Hippocampal formation (tissue), 2 donors: ENCODE data around the gene WDR93.

Experiments used
- DNase-seq, 2 donors: peaks; one replicate each; lab custom pipeline; 2025; lab: John Stamatoyannopoulos, UW

Gene WDR93

DNA sequence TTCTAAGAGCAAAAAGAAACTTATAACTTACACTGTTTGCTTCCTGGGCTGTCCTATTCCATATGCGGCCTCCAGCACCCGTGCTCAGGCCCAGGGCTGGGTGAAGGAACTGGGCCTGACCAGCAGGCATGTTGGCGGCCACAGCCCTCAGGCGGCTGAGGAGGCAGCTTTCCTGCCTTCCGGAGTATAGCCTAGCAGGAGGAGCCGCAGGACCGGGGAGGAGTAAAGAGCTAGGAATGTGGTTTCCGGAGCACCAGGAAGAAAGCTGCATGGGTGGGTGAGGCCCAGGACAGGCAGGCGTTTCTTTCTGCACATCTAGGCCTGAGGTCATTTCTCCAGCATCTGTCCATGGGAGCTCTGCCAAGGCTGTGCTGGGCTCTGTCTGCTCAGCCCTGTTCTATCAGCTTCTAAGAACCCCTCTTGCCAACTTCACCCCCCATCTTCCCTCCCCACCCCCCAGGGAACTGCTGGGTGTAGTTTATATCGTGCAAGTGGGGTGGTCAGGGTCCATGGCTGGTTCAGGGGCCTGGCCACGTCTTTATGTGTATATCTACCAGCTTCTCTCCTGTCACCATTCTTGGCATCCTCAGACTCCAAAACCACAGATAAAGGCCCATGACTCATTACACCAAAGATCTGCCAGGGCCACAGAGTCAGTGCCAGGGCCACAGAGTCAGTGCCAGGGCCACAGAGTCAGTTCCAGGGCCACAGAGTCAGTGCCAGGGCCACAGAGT is 27.6 kb upstream of the WDR93 start:
- no peak for DNase-seq

DNA sequence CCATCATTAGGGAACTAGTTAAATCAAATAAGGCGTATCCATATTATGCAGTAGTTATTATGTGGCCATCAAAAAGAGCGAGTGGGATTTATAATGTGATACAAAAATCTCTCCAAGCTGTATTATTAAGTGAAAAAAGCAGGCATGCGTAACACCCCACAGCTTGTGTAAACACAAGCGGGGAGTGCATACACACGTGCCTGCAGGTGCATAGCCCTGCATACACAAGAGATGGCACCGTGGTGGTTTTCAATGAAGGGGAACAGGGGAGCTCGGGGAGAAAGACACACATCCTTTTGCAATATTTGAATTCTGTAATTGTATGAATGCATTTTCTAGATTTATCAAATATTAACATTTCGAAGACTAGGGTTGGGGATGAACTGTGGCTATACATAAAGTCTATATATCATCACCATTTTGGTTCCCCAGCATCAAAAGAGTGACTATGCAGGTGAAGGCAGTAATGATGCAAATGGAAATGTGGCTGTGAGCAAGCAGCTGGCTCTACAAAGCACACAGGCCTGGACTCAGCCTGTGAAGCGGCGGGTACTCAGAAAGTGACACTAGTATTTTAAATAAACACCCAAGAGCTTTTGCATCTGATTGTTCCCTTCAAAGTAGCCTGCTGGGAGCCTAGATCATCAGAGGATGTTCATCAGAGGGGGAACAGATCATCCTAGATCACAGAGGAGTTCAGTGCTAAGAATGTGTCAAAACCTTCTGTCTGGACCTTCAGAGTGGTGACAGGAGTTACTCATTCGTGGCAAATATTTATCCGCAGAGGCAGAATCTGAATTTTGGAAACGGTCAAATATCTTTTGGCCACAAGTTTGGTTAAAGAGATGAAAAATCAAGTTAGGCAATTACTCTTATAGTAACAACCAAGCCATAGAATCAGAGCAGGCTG is 25.9 kb upstream of the WDR93 start:
- no peak for DNase-seq

- no peak for DNase-seq
These were observed 25.0 kb upstream of the WDR93 start for GRCh38 chr15:89665449-89666181.

DNA sequence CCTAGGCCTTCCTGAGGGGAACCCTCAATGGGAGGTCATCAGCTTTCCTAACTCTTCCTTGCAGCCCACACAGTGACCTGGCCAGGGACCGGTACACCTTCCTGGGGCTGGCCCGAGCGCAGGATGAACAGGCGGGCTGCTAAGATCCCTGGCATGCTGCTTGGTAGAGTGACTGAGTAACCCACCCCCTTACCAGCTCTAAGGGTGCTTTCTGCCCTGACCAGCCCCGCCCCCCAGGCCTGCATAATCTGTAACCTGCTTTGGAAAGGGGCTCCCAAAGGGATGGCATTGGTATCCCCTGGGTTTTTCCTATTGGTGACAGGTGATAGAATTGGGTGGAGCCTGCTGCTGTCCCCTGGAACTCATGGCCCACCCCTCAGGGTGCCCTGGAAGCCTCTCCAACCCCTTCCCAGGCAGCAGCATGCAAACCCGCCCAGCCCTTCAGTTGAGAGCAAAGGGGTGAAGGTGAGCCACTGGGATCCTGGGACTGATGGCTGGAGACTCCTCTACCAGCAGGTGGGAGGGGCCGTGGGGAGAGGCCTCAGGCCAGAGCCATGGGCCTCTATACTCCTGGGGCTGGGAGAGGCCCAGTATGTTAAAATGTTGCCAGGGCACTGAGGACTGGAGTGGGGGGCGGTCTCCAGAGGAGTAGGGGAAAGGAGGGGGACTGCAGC is 24.3 kb upstream of the WDR93 start:
- no peak for DNase-seq

DNA sequence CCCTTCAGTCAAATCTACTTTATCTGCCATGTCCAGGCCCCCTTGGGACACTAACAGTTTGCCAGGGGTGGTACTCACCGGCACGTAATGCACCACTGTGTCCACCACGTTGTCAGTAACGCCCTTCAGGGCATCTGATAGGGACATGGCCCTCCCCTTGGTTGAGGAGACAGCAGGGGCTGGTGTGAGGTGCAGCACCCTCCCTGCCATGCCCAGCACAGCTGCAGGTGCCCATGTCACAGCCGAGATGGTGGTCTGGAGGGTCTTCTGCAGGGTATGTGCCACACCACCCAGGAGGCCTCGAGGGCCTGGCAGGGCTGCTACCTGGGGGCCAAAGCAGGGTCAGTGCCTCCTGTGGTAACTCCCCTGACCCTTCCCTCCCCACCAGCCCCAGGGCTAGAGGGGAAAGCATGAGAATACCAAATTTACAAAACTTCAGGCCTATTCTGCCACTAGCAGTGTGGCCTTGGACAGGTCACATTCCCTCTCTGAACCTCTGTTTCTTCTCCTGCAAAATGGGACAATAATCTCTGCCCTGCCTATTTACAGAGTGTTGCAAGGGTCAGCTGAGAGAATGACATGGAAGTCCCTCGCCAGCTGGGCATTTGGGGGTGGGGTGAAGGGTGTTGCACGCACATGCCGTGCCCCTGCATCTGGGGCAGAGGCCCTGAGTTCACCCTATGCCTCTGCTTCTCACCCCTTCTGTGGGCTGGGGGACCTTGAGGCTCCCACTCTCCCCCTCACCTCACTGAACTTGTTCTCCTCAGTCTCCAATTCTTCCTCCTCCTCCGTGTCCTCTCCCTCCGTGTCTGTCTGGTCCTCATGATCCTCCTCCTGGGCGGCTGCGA is 23.5 kb upstream of the WDR93 start:
- DNase-seq = no peak

GRCh38 chr15:89667706-89667960 is 23.0 kb upstream of the WDR93 start:
- DNase-seq = no peak

DNA sequence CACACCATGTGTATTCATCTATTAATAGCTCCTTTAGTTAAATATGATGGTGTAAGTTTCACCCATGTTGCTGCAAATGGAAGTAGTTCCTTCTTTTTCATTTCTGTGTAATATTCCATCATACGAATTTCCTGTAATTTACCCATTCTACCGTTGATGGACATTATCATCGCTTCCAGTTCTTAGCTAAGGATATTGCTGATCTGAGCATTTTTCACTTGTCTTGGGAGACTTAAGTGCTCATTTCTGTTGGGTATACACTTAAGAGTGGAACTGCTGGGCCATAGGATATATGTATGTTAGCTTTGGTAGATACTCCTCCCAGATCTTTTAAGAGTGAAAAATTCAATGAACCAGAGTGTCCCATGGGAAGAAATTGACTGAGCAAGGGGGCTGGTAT is 22.4 kb upstream of the WDR93 start:
- no peak for DNase-seq

GRCh38 chr15:89669309-89669865 is 21.2 kb upstream of the WDR93 start:
- no peak for DNase-seq

DNA sequence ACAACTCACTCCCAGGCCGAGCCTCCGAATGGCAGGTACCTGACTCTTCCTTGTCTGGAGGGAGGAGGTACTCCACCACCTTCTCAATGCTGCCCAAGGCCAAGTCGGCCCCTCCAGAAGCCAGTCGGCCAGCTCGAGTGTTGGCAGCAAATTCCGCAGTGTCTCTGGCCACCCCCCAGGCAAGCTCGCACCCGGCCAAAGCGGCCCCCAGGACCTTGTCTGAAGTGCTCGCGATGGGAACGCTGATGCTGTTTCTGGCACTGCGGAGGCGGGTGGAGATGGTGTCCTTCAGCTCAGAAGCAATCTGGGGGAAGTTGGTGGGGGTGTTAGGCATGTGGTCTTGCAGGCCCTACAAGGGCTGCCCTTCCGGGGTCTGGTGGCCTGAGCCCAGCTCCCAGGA is 20.7 kb upstream of the WDR93 start:
- no peak for DNase-seq

GRCh38 chr15:89670971-89671560 is 19.5 kb upstream of the WDR93 start:
- no peak for DNase-seq

DNA sequence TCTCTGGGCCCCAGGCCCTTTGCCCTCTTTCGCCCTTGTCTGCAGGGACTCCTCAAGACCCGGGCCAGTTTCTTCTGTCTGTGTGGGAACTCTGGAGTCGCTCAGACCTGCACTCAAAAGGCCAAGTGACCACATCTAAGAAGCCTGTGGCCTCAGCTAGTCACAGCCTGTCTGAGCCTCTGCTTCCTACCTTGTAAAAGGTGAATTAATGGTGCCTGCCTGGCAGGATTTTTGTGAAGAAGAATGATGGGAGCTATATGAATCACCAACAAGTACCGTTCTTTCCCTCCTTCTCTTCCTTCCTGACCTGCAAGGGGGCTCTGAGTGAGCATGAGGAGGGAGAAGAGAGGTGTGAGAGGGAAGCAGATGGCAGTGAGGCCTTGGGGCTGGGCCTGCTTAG is 18.9 kb upstream of the WDR93 start:
- no peak for DNase-seq

GRCh38 chr15:89672221-89673164 is 18.1 kb upstream of the WDR93 start:
- DNase-seq = no peak

GRCh38 chr15:89673165-89673512 is 17.5 kb upstream of the WDR93 start:
- no peak for DNase-seq

DNA sequence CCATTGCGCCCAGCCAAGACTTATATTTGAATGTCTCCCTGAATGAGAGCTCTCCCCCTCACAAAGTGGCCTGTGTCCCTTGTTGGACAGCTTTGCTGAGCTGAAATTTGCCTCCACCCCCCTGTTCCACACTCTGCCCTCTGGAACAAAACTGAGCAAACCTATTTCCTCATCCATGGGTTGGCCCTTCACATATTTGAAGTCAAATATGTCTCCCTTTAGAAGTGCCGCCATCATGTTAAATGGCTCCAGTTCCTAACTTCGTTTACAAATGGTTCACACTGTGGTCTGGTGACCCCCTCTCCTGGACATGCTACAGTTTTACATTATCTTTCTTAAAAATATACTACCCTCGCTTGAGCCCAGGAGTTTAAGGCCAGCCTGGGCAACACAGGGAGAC is 16.1 kb upstream of the WDR93 start:
- DNase-seq = no peak

- no peak for DNase-seq
These were observed 15.0 kb upstream of the WDR93 start for GRCh38 chr15:89675606-89676005.

DNA sequence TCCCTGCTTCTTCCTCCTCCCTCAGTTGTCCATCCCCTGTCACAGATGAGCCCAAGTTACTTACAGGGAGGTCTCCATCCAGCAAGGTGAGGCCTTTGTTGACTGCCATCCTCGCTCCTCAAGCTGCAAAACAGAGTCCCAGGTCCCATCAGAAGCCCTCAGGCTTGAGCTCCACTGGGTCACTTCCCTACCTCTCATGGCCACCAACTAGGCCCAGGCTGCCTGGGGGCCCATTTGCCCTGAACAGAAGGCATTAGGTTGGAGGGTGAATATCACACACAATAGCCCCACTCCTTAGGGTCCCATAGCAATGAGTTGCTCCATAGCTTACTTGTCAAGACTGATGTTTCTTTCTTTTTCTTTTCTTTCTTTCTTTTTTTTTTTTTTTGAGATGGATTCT is 13.2 kb upstream of the WDR93 start:
- DNase-seq = no peak

DNA sequence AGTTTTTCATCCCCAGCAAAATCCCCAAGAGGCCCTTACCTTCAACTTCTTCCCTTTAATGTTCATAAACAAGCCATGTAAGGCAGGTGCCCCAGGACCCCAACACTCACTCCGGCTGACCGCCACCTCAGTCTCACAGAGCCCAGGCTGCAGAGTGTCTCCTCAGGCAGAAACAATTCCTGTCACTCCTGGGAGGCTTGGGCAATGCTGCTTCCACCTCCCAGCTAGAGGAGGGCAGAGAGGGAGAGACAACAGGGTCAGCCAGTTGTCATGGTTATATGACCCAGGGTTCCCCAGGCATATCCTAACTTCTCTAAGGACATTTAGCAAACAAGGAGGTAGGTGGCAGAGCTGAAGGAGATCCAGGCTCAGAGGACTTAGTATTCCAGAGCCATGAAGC is 11.4 kb upstream of the WDR93 start, which contains the start of gene PLIN1:
Gene PLIN1, minus strand, starts transcription at position 156 of the 400 bp plus-strand sequence. CDS start 1,878 bp downstream, outside the sequence.
- DNase-seq = no peak

DNA sequence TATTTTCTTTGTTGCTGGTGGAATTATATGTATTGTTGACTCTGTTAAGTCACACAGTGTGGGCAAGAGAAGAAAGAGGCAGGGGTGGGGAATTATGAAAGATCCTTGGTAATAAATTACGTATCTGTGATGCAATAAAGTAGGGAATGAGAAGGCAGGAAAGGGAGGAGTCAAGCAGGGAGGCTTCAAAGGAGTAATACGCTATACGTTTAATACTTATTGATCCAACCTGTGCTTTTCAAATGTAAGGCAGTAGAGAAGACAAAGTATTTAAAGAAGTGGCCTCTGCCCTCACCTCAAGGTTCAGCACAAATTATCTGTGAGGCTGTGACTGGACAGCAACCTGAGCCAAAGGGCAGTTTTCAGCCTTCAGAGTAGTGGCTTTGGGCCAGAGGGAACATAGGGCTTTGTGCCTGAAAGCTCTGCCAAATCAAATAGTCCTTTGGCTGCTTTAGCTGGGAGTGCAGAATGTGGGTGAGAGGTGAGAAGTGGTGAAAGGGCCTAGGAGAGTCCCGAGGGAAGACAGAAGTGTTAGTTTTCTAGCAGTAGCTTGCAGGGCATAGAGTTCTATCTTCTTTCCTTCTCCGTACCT is 10.2 kb upstream of the WDR93 start:
- DNase-seq = peak in 1 of 2 donors; percentile 63

DNA sequence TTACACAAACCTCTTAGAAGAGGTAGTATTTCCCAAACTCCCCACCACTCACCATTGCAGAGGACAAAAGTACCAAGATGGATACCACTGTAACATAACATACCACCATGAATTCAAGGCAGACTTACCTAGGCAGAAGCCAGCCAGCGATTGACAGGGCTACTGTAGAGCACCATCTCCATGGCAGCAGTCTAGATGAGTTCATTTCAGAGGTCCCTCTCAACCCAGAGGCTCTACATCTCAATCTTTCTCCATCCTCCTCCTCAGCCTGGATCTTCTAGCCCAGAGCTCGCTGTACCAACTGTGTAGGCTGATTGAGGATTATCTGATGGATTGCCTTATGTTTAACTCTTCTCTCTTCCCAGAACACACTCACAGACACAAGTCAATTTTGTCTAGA is 9.5 kb upstream of the WDR93 start:
- DNase-seq = no peak
